ACHN (cell line): Measurements from ENCODE around the gene SIK3.
A peak's percentile ranks its signal among the peaks of the same experiment; 100 is the strongest.

ENCODE experiments used
- DNase-seq: peaks from one replicate; pipeline ENCODE4 v3.0.0-alpha.2; 2015
- in situ Hi-C: cut with HindIII; loops from 2 replicates; pipeline ENCODE4 v1.10.0; 2017; ENCODE audit warnings: low sequenced_read_pairs, low pct_ligation_motif_present, low pct_unique_long_range_greater_than_20kb

The SIK3 gene

GRCh38 chr11:116928845-116929244 lies 169.4 kb downstream of the SIK3 start:
- no peak for DNase-seq

GRCh38 chr11:116928102-116928777 lies 170.0 kb downstream of the SIK3 start:
- no peak for DNase-seq
- in situ Hi-C loops, result no loop called here

More at GRCh38 chr11:116928845-116929244, 169.4 kb downstream of the SIK3 start:
- in situ Hi-C loops, result no loop called here

GRCh38 chr11:116927163-116927974 lies 170.9 kb downstream of the SIK3 start:
- in situ Hi-C loops, result no loop called here
- peak; percentile 43 for DNase-seq

- in situ Hi-C loops, result no loop called here
- no peak for DNase-seq
Measured at GRCh38 chr11:116925050-116925449, 173.2 kb downstream of the SIK3 start.

GRCh38 chr11:116918925-116919655 lies 179.1 kb downstream of the SIK3 start:
- in situ Hi-C loops, result no loop called here
- no peak for DNase-seq

- DNase-seq, result no peak
- in situ Hi-C loops, result no loop called here
Measured at GRCh38 chr11:116917632-116918031, 180.6 kb downstream of the SIK3 start.

- in situ Hi-C loops, result no loop called here
- no peak for DNase-seq
Measured at GRCh38 chr11:116916886-116917285, 181.3 kb downstream of the SIK3 start.

GRCh38 chr11:116916052-116916451 lies 182.2 kb downstream of the SIK3 start:
- no peak for DNase-seq
- in situ Hi-C loops, result no loop called here

GRCh38 chr11:116913000-116913399 lies 185.2 kb downstream of the SIK3 start:
- in situ Hi-C loops, result no loop called here
- DNase-seq, result no peak

- in situ Hi-C loops, result no loop called here
- DNase-seq, result no peak
Measured at GRCh38 chr11:116911976-116912734, 186.1 kb downstream of the SIK3 start.

- no peak for DNase-seq
- in situ Hi-C loops, result no loop called here
Measured at GRCh38 chr11:116910847-116911246, 187.4 kb downstream of the SIK3 start.

- in situ Hi-C loops, result no loop called here
- DNase-seq, result no peak
Measured at GRCh38 chr11:116910378-116910777, 187.8 kb downstream of the SIK3 start.

- DNase-seq, result no peak
- in situ Hi-C loops, result no loop called here
Measured at GRCh38 chr11:116909245-116909644, 189.0 kb downstream of the SIK3 start.

- no peak for DNase-seq
- in situ Hi-C loops, result no loop called here
Measured at GRCh38 chr11:116906479-116906878, 191.7 kb downstream of the SIK3 start.

- no peak for DNase-seq
- in situ Hi-C loops, result no loop called here
Measured at GRCh38 chr11:116903090-116903489, 195.1 kb downstream of the SIK3 start.

GRCh38 chr11:116901964-116902688 lies 196.1 kb downstream of the SIK3 start:
- no peak for DNase-seq
- in situ Hi-C loops, result no loop called here

- DNase-seq, result no peak
- in situ Hi-C loops, result no loop called here
Measured at GRCh38 chr11:116901211-116901610, 197.0 kb downstream of the SIK3 start.

GRCh38 chr11:116896211-116896610 lies 202.0 kb downstream of the SIK3 start:
- in situ Hi-C loops, result no loop called here
- DNase-seq, result no peak
